Muscle layer of colon (tissue), 2 donors: ENCODE results near the gene IL2RG.

ENCODE experiments used
- H3K27ac ChIP-seq: one replicate; pipeline ENCODE4 v1.7.0; 2013; ENCODE audit warnings: low read depth, mild to moderate bottlenecking, low read length, moderate library complexity
- H3K27me3 ChIP-seq, 2 donors: one replicate each; pipeline ENCODE4 v1.7.0; 2013; ENCODE audit warnings: low read length in 2 of 2, mild to moderate bottlenecking in 2 of 2; ENCODE audit not compliant: insufficient read depth in 2 of 2, control insufficient read depth in 1 of 2
- H3K36me3 ChIP-seq: one replicate; pipeline ENCODE4 v1.7.0; 2013; ENCODE audit warnings: mild to moderate bottlenecking, low read length; ENCODE audit not compliant: insufficient read depth
- H3K4me1 ChIP-seq: one replicate; pipeline ENCODE4 v1.7.0; 2013; ENCODE audit warnings: mild to moderate bottlenecking, low read length; ENCODE audit not compliant: insufficient read depth
- H3K4me3 ChIP-seq, 2 donors: one replicate each; pipeline ENCODE4 v1.7.0; 2013; ENCODE audit warnings: low read length in 2 of 2, low read depth in 1 of 2, mild to moderate bottlenecking in 1 of 2, moderate library complexity in 1 of 2
- H3K9ac ChIP-seq: one replicate; pipeline ENCODE4 v1.7.0; 2013; ENCODE audit warnings: low read length
- H3K9me3 ChIP-seq: one replicate; pipeline ENCODE4 v1.7.0; 2013; ENCODE audit warnings: mild to moderate bottlenecking, low read length
- donor health status: abdominal sarcoma.
- donor health status: Adenocarcinoma of cecum.

IL2RG gene

GRCh38 chrX:71107245-71107644 is 4.1 kb downstream of the IL2RG start:
- no peaks in the 10 kb centered on the region for H3K36me3 ChIP-seq
- no peaks in the 10 kb centered on the region for H3K9me3 ChIP-seq
- no peak overlapping the region for H3K27ac ChIP-seq
- H3K27me3 ChIP-seq, result peaks cover 0 to 9% of the 10 kb centered on the region in 2 donors
- peaks cover 10% of the 10 kb centered on the region for H3K4me1 ChIP-seq
- H3K4me3 ChIP-seq, result no peak overlapping the region
- no peak overlapping the region for H3K9ac ChIP-seq

GRCh38 chrX:71106427-71106826 is 5.0 kb downstream of the IL2RG start, which contains the start of gene CXorf65:
Gene CXorf65, minus strand, starts transcription at chrX:71106740. Its CDS starts 184 bp downstream, at chrX:71106556.
- peaks cover 10% of the 10 kb centered on the region for H3K4me1 ChIP-seq

GRCh38 chrX:71105628-71106027 is 5.7 kb downstream of the IL2RG start:
- Histone ChIP-seq H3K4me1 (peaks cover 10% of the 10 kb centered on the region), H3K27ac (no peak overlapping the region), H3K9ac (no peak overlapping the region), H3K36me3 (no peaks in the 10 kb centered on the region), H3K4me3 (no peak overlapping the region), H3K27me3 (peaks cover 0 to 15% of the 10 kb centered on the region in 2 donors), H3K9me3 (no peaks in the 10 kb centered on the region)

More at GRCh38 chrX:71106427-71106826, 5.0 kb downstream of the IL2RG start, which contains the start of gene CXorf65:
- no peak within 1 kb of the TSS for H3K27ac ChIP-seq
- no peaks in the 10 kb centered on the region for H3K36me3 ChIP-seq
- H3K4me3 ChIP-seq, result no peak within 1 kb of the TSS
- H3K9me3 ChIP-seq, result no peaks in the 10 kb centered on the region
- H3K27me3 ChIP-seq, result peaks cover 0 to 9% of the 10 kb centered on the region in 2 donors
- no peak within 1 kb of the TSS for H3K9ac ChIP-seq

- Histone ChIP-seq H3K27ac (no peak overlapping the region), H3K36me3 (no peaks in the 10 kb centered on the region), H3K9ac (no peak overlapping the region), H3K27me3 (peaks cover 0 to 8% of the 10 kb centered on the region in 2 donors), H3K9me3 (no peaks in the 10 kb centered on the region), H3K4me3 (no peak overlapping the region), H3K4me1 (peaks cover 13% of the 10 kb centered on the region)
These were observed 8.0 kb downstream of the IL2RG start for GRCh38 chrX:71103110-71103983.

GRCh38 chrX:71102292-71102691 is 9.1 kb downstream of the IL2RG start:
- Histone ChIP-seq H3K27me3 (peaks cover 5 to 7% of the 10 kb centered on the region in 2 donors), H3K9ac (no peak overlapping the region), H3K4me3 (no peak overlapping the region), H3K4me1 (peaks cover 22% of the 10 kb centered on the region), H3K36me3 (no peaks in the 10 kb centered on the region), H3K27ac (no peak overlapping the region), H3K9me3 (no peaks in the 10 kb centered on the region)

- Histone ChIP-seq H3K27me3 (peaks cover 5 to 7% of the 10 kb centered on the region in 2 donors), H3K9me3 (no peaks in the 10 kb centered on the region), H3K4me3 (no peak overlapping the region), H3K27ac (no peak overlapping the region), H3K4me1 (peaks cover 22% of the 10 kb centered on the region), H3K9ac (no peak overlapping the region), H3K36me3 (no peaks in the 10 kb centered on the region)
These were observed 10.5 kb downstream of the IL2RG start for GRCh38 chrX:71100581-71101505.

GRCh38 chrX:71099736-71100135 is 11.6 kb downstream of the IL2RG start:
- Histone ChIP-seq H3K9ac (no peak overlapping the region), H3K9me3 (no peaks in the 10 kb centered on the region), H3K4me3 (no peak overlapping the region), H3K36me3 (no peaks in the 10 kb centered on the region), H3K4me1 (peaks cover 22% of the 10 kb centered on the region), H3K27me3 (peaks cover 5 to 7% of the 10 kb centered on the region in 2 donors), H3K27ac (no peak overlapping the region)

GRCh38 chrX:71098951-71099506 is 12.3 kb downstream of the IL2RG start:
- H3K27me3 ChIP-seq, result peaks cover 5 to 7% of the 10 kb centered on the region in 2 donors
- H3K9me3 ChIP-seq, result no peaks in the 10 kb centered on the region
- no peak overlapping the region for H3K9ac ChIP-seq
- no peak overlapping the region for H3K27ac ChIP-seq
- no peak overlapping the region for H3K4me3 ChIP-seq
- H3K36me3 ChIP-seq, result no peaks in the 10 kb centered on the region
- H3K4me1 ChIP-seq, result peaks cover 20% of the 10 kb centered on the region

- Histone ChIP-seq H3K27ac (no peak overlapping the region), H3K36me3 (no peaks in the 10 kb centered on the region), H3K9ac (no peak overlapping the region), H3K27me3 (peaks cover 5 to 7% of the 10 kb centered on the region in 2 donors), H3K9me3 (no peaks in the 10 kb centered on the region), H3K4me3 (no peak overlapping the region), H3K4me1 (peaks cover 13% of the 10 kb centered on the region)
These were observed 13.1 kb downstream of the IL2RG start for GRCh38 chrX:71098302-71098701.

GRCh38 chrX:71096760-71097032 is 14.7 kb downstream of the IL2RG start:
- Histone ChIP-seq H3K36me3 (no peaks in the 10 kb centered on the region), H3K9ac (peak overlapping the region; percentile 53), H3K4me3 (peak overlapping the region; percentile 53 to 96), H3K27me3 (peaks cover 5 to 7% of the 10 kb centered on the region in 2 donors), H3K9me3 (no peaks in the 10 kb centered on the region), H3K4me1 (peaks cover 12% of the 10 kb centered on the region), H3K27ac (peak overlapping the region; percentile 56)
